Hematopoietic multipotent progenitor cell treated with erythropoietin and hydrocortisone succinate and interleukin-3 and kit ligand, for 8 days (in vitro differentiated cells): ENCODE results near the gene PDHB.
"Not testable (repeated sequence)": the region's sequence is repeated elsewhere in the genome, so short reads cannot be mapped to it uniquely, and the experiment has no call there.

ENCODE experiments used
- DNase-seq: peaks from one replicate; pipeline ENCODE4 v3.0.0-alpha.2; 2015

The PDHB gene

DNA sequence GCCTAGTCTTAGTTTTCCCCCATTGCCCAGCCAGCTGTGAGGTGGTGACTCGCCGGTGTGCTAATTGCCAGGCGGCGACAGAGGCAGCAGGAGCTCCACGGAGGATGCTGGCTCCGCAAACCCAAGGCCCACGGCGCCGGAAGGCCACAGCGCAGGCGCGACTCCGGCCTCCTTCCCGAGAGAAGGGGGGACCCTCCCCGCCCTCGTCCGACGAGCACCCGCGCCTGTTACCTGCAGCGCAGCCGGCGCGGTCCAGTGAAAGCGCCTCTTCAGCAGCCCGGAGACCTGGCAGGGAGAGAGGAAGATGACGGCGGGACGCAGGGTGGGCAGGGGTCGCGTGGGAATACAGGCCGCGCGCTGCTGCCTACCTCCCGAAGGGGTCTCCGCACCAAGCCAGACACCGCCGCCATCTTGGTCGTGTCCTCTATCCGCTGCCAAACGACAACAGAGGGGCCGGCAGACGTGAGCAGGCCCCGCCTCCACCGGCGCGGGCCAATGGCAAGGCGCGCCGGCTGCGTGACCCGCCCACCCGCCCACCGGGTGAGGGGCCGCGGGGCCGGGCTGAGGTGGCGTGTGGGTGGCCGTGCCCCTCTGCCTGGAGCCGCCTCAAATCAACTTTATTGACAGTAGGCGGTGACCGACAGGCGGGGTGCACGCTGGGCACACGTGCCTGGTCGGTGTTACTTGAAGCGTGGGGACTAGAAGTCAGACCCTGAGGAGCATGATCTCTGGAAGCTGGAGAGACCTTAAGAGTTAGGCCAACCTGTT, at the start of gene PDHB:
Gene PDHB, minus strand, starts transcription at position 433 of the 768 bp plus-strand sequence. Its CDS starts 23 bp downstream, at position 410.
- DNase-seq: peak; percentile 91

DNA sequence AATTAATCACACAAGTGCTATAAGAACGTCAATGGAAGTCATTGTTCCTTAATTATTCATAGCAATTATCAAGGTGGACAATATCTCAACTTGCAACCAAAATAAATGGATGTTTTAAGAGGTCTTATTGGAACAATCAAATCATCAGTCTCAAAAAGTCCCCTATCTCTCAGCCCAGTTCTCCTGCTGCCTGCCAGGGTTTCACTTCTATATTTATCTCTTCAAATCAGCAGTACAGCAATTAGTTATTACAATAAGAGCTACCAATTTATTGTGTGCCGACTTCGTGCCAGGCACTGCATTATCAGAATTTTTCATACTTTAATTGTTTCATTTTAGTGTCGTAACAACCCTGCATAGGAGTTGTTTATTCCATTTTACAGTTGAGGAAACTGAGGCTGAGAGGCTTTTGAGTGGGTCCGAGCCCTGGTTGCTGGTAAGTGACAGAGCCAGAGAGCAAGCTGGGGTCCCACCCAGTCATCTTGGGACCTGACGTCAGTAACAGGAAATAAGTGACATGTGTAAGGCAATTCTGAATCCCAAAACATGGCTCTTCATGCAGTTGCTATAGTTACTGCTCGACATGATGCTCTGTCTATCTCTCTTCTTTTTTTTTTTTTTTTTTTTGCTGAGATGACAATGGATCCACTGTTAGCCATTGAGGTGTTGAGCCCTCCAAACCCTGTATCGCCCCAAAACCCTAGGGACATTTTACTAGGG, 49.4 kb upstream of the PDHB start:
- DNase-seq: peak; percentile 35

DNA sequence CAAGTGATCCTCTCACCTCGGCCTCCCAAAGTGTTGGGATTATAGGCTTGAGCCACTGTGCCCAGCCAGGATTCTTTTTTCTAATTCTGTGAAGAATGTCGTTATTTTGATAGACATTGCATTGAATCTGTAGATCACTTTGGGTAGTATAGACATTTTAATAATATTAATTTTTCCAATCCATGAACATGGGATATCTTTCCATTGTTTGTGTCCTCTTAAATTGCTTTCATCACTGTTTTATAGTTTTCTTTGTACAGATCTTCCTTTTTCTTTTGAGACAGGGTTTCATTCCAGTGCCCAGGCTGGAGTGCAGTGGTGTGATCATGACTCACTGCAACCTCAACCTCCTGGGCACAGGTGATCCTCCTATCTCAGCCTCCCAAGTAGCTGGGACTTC, 46.7 kb upstream of the PDHB start:
- no peak for DNase-seq

DNA sequence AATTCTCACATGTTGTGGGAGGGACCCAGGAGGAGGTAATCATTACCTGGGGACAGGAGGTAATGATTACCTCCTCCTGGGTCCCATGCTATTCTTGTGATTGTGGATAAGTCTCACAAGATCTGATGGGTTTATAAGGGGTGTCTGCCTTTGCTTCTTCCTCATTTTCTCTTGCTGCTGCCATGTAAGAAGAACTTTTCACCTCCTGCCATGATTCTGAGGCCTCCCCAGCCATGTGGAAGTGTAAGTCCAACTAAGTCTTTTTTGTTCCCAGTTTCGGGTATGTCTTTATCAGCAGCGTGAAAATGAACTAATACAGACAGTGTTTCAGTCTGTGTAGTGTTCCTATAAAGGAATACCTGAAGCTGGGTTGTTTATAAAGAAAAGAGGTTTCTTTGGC, 45.1 kb upstream of the PDHB start:
- DNase-seq: no peak

DNA sequence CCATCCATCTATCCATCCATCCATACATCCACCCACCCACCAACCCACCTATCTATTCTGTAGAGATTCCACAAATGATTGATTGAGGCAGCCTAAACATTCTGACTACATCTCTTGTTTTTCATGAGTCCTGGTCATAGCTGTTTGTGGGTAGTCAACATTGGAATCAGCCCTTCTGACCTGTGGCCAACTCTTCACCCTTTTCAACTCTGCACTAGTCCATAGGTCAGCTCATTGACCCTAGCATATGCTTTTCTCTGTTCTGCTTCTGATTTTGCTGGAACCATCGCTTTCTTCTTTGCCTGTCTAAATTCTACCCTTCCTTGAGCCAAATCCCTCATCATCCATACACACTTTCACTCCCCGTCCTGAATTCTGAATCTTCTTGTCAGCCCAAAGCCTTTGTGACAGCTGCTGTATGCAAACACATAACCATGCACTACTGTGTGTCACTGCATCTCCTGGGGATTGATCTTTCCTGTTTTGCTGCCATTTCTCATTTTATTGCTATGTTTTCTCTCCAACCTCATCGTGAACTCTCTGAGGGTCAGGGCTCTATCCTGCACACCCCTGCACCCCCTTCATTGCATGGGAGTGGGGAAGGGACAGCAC, 41.4 kb upstream of the PDHB start:
- no peak for DNase-seq

DNA sequence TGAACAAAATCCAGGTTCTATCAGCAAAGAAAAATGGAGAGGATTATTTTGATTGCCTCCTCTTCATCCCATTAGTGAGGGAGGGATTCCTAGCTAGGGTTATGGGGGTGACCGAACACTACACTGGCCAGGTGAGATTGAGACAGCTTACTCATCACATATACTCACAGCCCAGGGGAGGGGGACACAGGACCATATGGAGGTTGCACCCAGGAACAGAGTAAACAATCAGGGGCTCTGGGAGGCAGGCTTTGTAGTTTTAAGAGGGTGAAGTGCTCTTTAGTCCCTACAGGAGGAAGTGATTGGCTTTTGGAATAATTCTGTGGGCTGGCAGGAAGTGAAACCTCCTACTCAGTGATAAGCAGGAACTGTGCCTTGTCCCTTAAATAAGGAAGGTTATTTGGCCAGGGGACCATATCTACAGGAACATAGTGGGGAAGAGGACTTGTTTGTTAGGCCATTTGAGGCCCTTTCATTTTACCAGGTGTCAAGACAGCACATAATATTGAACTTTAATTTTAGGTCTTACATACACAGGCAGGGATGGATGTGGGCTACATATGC, 40.8 kb upstream of the PDHB start:
- DNase-seq: no peak

DNA sequence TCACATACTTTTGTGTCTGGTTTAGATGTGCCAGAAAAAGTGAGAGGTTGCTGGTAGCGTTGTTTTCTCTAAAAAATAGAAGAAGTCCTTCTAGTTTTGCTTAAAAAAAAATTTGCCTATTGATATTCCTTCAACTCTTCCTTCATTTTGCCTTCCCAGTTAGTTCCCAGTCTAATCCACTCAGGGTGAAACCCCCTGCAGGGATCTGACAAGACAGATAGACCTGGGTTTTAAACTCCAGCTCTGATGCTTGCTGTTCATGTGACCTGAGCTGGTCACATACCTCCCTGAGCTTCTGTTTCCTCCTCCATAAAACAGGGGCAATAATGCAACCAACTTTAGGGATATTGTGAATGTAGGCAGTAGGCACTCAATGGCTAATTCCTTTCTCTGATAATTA, 39.6 kb upstream of the PDHB start:
- DNase-seq: no peak

DNA sequence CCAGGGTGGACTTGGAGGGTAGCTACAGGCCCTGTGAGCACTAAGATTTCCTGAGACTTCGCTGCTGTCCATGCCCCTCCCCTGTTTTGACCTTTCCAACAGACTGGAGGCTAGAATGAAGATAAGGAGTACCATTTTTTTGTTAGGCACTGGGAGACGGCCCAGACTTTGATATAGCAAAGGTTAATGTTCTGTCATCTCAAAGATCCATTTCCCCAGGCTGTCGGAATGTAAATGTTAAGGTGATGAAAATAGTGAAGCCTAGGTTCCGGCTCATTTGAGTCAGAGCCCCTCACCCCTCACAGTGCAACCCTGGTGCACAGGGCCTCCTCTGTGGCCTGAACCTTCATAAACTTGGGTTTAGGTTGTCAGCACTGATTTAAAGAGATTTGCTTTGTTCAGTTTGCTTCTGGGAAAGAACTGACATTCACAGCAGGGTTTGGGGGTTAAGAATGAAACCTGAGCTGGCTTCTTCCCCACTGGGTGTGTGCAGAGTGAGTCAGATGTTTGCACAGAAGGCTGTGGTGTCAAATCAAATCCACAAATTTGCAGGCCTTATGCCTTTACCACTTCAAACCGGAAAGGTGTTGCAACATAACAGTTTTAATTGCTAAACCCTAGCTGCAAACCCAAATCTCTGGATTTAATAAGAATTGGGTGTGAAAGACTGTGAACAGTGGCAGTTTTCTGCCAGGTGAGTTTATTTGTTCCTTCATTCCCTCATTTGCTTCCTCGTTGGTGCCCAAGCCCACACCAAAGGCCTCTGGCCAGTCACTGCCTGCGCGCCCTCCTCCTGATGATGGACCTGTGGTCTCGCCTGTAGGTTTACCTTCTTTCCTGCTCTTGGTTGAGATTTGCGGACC, 37.6 kb upstream of the PDHB start:
- DNase-seq: no peak

DNA sequence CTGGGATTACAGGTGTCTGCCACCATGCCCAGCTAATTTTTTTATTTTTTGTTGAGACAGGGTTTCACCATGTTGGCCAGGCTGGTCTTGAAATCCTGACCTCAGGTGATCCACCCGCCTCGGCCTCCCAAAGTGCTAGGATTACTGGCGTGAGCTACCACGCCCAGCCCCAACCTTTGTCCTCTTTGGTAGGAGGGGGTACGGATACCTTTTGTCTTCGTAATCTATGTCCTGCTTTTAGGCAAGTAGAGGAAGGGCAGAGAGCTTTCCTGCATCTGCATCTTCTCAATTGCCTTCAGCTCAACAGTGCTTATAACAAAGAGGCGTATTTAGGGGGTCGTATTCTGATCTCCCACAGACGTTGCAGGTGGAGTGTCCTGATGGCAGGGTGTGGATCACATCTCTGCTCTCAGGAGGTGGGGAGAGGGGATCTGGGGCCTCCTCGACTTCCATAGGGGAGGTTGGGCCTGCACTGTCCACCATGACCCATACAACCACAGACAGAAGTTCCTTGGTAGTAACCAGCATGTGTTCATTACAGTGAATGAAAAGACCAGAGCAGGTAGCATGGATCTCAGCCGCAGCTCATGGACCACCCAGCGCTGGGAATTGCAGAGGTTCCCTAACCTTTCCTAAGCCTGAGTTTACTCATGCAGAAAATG, 36.9 kb upstream of the PDHB start:
- DNase-seq: no peak

DNA sequence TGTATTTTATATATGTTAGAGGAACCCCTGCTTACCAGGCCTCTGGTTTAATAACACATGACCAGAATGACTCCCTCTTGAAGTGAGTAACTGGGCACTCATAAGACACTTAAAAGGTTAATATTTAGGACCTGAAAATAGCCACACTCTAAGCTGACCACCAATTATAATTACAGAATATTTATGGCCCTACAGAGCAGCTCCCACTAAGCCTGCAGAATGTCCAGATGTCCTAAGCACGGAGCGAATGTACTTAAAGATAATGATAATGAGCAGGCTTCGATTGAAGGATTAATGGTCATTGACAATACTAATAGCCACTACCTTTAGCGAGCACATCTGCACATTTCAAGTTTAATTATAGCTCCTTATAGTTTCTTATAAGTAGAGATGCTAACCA, 35.5 kb upstream of the PDHB start:
- DNase-seq: no peak

DNA sequence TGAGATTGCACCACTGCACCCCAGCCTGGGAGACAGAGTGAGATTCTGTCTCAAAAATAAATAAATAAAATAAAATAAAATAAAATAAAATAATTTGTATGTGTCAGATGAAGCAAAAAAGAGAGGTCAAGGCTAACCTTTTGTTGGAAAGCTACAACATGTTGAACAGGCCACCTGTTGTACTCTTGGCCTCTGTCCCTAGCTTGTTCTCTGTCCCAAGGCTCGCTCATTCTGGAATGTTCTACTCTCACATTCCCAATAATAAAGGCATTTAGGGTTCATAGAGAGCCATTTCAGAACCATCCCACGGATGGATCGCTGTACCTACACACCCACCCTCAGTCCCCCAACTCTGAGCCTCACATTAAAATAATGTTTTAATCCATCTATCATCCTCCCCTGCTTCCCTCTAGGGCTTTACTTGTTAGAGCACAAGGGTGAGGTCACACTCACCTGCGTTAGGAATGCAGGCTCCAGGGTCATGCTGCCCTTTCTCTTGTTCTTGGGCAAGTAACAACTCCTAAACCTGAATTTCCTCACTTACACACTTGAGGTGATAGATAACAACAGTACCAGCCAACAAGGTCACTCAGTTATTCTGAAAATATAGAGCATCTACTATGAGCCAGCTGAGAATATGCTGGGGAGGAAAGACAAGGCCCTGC, 33.4 kb upstream of the PDHB start:
- no peak for DNase-seq

DNA sequence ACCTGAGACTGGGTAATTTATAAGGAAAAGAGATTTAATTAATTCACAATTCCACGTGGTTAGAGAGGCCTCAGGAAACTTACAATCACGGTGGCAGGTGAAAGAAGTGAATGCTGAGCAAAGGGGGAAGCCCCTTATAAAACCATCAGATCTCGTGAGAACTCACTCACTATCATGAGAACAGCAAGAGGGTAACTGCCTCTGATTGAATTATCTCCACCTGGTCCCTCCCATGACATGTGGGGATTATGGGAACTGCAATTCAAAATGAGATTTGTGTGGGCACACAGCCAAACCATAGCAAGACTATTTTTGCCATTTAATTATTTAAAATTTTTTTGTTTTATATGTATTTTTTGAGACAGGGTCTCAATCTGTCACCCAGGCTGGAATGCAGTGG, 31.2 kb upstream of the PDHB start:
- DNase-seq: no peak

DNA sequence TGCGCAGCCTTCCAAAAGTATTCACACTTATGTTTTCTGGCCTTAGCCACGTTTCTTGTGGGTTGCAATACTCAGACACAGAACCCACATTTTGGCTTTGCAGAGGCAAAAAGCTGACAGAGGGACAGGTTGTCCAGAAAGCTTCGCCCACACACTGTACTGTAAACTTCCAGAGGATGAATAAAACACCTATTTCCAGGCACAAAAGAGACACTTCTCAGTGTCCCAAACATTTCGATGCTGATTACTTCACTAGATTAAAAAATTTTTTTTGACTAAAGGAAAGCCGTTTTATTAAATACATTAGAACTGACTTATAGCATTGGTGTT, 30.3 kb upstream of the PDHB start:
- no peak for DNase-seq

DNA sequence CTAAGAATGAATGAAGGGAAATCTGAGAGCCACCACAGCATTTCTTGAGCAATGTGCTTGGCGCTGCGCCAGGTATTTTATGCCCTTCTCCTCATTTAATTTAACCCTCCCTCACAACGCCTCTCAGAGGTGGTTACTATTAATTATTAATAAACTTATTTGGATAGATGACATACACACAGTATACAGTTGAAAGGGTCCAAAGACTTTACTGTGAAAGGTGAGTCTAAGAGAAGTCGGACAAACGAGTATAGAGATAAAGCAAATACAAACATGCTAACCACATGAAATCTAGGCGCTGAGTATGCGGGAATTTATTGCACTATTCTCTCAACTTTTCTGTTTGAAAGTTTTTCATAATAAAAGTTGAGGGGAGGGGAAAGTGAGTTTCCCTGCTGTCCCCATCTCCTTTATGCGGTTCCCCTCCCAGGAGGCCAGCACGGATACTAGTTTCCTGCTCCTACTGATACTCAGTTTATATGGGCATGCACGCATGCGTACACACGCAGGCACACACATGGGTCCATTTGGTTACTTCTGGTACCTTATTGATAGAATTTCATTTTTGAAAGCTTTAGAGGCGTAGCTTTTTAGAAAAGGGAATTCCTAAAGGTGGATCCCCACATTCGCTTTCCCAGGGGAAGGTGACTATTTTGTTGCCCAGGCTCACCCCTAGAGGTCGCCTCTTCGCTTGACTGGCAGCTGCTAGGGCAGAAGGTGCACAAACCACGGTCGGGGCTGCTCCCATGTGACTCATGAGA, 29.7 kb upstream of the PDHB start:
- peak; percentile 74 for DNase-seq

DNA sequence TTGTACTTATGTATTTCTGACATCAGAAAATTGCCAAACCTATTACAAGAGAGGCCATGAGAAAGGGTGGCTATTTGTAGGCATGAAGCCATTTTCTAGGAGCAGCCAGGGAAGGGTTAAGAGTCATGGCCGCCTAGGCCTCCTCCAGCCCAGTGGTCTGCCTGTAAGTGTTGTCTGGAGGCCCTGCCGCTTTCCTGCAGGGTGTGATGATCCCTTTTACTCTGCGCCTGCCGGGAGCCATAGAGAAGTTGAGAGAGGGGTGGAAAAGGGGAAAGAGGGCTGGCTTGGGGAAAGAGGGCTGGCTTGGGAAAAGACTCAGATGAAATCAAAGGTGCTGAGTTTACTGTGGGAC, 29.2 kb upstream of the PDHB start:
- DNase-seq: no peak

DNA sequence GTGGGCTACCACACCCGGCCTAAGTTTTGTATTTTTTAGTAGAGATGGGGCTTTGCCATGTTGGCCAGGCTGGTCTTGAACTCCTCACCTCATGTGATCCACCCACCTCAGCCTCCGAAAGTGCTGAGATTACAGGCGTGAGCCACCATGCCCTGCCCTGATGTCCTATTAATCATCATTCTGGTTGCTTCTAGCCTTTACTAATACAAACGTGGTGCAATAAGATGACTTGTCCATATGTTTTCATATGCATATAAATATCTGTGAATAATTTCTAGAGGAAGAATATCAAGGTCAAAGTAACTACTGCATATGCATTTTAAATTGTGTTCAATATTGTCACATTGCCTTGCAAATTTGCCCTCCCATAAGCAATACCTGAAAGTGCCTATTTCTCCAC, 25.5 kb upstream of the PDHB start:
- DNase-seq: no peak

DNA sequence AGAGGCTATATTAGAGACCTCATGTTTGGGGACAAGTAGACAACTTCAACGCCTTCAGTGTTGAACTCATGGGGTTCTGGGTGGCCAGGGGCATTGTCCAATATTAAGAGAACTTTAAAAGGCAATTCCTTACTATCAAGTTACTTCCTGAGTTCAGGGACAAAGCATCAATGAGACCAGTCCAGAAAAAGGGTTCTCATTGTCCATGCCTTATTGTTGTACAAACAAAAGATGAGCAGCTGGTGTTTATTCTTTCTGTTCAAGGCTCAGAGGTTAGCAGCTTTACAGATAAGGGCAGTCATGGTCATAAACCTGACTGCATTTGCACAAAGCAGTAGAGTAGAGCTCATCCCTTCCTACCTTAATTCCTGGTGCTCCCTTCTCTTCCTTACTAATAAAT, 18.5 kb upstream of the PDHB start:
- no peak for DNase-seq

DNA sequence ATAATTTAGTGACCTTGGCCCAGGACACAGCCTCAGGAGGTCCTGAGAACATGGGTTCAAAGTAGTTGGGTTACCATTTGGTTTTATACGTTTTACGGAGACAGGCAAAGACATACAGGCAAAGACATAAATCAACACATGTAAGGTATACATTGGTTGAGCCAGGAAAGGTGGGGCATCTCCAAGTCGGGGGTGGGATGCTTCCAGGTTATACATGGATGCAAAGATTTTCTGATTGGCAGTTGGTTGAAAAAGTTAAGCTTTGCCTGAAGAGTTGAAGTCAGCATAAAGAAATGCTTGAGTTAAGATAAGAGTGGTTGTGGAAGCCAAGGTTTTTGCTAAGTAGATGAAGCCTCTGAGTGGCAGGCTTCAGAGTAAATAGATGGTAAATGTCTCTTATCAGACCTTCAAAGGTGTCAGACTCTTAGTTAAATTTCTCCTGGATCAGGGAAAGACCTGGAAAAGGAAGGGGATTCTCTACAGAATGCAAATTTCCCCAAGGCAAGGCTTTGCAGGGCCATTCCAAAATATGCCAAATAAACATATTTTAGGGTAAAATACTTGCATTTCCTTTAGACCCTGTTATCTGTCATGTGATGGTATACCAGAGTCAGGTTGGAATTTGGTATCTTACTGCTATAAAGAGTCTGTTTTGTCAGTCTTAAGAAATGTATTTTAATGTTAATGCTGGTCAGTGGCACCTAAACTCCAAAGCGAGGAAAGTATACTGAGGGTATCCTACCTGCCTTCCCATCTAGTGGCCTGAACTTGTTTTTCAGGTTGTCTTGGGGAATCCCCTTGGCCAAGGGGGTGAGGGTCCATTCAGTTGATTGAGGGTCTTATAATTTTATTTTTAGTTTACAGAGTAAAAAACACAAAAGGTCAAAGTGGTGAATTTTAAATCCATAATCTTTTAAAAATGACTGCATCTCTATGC, 8.2 kb upstream of the PDHB start:
- no peak for DNase-seq

DNA sequence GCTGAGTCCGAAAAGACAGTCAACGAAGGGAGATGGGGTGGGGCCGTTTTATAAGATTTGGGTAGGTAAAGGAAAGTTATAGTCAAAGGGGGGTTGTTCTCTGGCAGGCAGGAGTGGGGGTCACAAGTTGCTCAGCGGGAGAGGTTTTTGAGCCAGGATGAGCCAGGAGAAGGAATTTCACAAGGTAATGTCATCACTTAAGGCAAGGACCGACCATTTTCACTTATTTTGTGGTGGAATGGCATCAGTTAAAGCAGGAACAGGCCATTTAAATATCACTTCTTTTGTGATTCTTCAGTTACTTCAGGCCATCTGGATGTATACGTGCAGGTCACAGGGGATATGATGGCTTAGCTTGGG, 7.3 kb upstream of the PDHB start:
- DNase-seq: not testable (repeated sequence)

DNA sequence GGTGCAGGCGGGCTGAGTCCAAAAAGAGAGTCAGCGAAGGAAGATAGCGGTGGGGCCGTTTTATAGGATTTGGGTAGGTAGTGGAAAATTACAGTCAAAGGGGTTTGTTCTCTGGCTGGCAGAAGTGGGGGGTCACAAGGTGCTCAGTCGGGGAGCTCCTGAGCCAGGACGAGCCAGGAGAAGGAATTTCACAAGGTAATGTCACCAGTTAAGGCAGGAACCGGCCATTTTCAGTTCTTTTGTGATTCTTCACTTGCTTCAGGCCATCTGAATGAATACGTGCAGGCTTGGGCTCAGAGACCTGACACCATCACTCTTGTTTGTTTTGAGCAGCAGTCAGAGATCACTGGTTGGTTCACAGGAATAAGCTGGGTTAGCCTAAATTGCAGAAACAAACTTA, 3.6 kb upstream of the PDHB start:
- DNase-seq: not testable (repeated sequence)
